Aorta (tissue), 4 donors: ENCODE data around the gene AGGF1. TPM values are rescaled to one million over a fixed set of nuclear protein-coding genes. Genes with fewer than 3 reads are reported as not detected.

ENCODE experiments used
- polyA plus RNA-seq, 2 donors: library from polyadenylated mRNA; stranded (reverse); fragments of 200-250 nt; gene quantifications; one replicate each; pipeline ENCODE4 v1.2.3, GENCODE V29; 2013
- total RNA-seq, 2 donors: library from RNA; stranded (reverse); fragmentation: NEBNext Ultra II Directional; extraction: Animal tissue kit (Norgen Biotek cat#: 25700); gene quantifications; one replicate each; pipeline ENCODE4 v1.2.1, GENCODE V29; 2021
- donor health status: healthy with polysubstance abuse.
- donor health status: Bipolar disorder and iron deficiency.
- donor health status: DM: no; HTN: no; CAD: no.
- donor health status: DM: yes; HTN: yes; CAD: no.

The AGGF1 gene
- total and polyA plus RNA-seq, 4 donors: 10.1 to 20.6 (median 12.8) TPM

Other genes starting within 250 kb of the AGGF1 start
- 1 to 10 TPM in 1 of 2 donors, under 1 TPM in 1; 0.88 to 1.9 TPM for gene F2RL1, start 211.4 kb upstream of the AGGF1 start, total RNA-seq
- 10 to 100 TPM in 1 of 2 donors, 1 to 10 TPM in 1; 5.5 to 10.7 TPM for gene F2RL1, start 211.4 kb upstream of the AGGF1 start, polyA plus RNA-seq
- under 1 TPM; 0.68 to 0.87 TPM for gene S100Z, start 180.4 kb upstream of the AGGF1 start, total RNA-seq
- gene S100Z, start 180.4 kb upstream of the AGGF1 start, polyA plus RNA-seq: not detected
- 1 to 10 TPM; 3.5 to 7.0 TPM for gene CRHBP, start 77.4 kb upstream of the AGGF1 start, total RNA-seq
- gene CRHBP, start 77.4 kb upstream of the AGGF1 start, polyA plus RNA-seq: under 1 TPM in 1 of 2 donors, not detected in 1; 0.75 TPM
- 10 to 100 TPM; 11.3 to 11.7 TPM for gene ZBED3, start 56.9 kb downstream of the AGGF1 start, total RNA-seq
- gene ZBED3, start 56.9 kb downstream of the AGGF1 start, polyA plus RNA-seq: 1 to 10 TPM; 1.6 to 5.0 TPM
- 10 to 100 TPM; 25.5 to 42.6 TPM for gene PDE8B, start 180.3 kb downstream of the AGGF1 start, total RNA-seq
- 10 to 100 TPM; 16.3 to 18.8 TPM for gene PDE8B, start 180.3 kb downstream of the AGGF1 start, polyA plus RNA-seq